Measurements from ENCODE around the gene FAM240A.

The FAM240A gene

DNA sequence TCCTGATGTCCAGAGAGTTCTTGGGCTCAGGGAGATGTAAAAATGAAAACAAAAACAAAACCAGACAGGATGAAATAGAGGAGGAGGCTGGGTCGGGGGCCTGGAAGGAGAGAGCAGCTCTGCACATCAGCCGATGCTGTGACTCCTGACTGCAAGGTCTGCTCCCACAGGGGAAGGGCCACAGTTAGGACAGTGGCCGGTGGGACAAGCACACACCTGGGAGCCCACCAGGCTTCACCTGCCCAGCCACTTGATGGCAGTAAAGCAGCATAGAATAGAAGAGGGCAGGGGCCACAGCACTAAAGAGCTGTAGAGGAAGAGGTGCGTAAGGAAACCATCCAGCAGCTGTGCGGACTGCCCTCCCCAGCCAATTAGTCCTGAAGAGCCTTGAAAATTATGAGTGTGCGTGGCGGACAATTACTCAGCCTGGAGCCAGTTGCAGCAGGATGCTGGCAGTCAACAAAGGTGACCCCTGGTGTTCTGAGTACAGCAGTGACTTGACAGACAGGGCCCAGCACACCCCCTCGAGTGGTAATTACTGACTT is 51.3 kb downstream of the FAM240A start:
- ATAC-seq: no peak
- TF ChIP-seq TOX (CRISPR knock-in tag; IDR thresholded peaks at IDR 0.05; ENCODE audit: borderline replicate concordance): no peak
- no peak for TF ChIP-seq ZFP30 (CRISPR knock-in tag; IDR thresholded peaks at IDR 0.05)
- TF ChIP-seq, protein P1, sequence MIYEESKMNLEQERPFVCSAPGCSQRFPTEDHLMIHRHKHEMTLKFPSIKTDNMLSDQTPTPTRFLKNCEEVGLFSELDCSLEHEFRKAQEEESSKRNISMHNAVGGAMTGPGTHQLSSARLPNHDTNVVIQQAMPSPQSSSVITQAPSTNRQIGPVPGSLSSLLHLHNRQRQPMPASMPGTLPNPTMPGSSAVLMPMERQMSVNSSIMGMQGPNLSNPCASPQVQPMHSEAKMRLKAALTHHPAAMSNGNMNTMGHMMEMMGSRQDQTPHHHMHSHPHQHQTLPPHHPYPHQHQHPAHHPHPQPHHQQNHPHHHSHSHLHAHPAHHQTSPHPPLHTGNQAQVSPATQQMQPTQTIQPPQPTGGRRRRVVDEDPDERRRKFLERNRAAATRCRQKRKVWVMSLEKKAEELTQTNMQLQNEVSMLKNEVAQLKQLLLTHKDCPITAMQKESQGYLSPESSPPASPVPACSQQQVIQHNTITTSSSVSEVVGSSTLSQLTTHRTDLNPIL (CRISPR knock-in tag; IDR thresholded peaks at IDR 0.05; ENCODE audit: low read depth): no peak
- TF ChIP-seq, protein P2, sequence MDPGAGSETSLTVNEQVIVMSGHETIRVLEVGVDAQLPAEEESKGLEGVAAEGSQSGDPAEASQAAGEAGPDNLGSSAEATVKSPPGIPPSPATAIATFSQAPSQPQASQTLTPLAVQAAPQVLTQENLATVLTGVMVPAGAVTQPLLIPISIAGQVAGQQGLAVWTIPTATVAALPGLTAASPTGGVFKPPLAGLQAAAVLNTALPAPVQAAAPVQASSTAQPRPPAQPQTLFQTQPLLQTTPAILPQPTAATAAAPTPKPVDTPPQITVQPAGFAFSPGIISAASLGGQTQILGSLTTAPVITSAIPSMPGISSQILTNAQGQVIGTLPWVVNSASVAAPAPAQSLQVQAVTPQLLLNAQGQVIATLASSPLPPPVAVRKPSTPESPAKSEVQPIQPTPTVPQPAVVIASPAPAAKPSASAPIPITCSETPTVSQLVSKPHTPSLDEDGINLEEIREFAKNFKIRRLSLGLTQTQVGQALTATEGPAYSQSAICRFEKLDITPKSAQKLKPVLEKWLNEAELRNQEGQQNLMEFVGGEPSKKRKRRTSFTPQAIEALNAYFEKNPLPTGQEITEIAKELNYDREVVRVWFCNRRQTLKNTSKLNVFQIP (CRISPR knock-in tag; IDR thresholded peaks at IDR 0.05; ENCODE audit: borderline replicate concordance, low read depth): no peak
- no peak for TF ChIP-seq PPARA (CRISPR knock-in tag; IDR thresholded peaks at IDR 0.05; ENCODE audit: borderline replicate concordance)
- no peak for TF ChIP-seq ZNF70 (CRISPR knock-in tag; IDR thresholded peaks at IDR 0.05)
- TF ChIP-seq ARNTL (CRISPR knock-in tag; IDR thresholded peaks at IDR 0.05; ENCODE audit: borderline replicate concordance, low read depth): no peak
- TF ChIP-seq RARB (CRISPR knock-in tag; IDR thresholded peaks at IDR 0.05): no peak
- TF ChIP-seq ZFP3 (CRISPR knock-in tag; IDR thresholded peaks at IDR 0.05): no peak
- TF ChIP-seq, protein P3, sequence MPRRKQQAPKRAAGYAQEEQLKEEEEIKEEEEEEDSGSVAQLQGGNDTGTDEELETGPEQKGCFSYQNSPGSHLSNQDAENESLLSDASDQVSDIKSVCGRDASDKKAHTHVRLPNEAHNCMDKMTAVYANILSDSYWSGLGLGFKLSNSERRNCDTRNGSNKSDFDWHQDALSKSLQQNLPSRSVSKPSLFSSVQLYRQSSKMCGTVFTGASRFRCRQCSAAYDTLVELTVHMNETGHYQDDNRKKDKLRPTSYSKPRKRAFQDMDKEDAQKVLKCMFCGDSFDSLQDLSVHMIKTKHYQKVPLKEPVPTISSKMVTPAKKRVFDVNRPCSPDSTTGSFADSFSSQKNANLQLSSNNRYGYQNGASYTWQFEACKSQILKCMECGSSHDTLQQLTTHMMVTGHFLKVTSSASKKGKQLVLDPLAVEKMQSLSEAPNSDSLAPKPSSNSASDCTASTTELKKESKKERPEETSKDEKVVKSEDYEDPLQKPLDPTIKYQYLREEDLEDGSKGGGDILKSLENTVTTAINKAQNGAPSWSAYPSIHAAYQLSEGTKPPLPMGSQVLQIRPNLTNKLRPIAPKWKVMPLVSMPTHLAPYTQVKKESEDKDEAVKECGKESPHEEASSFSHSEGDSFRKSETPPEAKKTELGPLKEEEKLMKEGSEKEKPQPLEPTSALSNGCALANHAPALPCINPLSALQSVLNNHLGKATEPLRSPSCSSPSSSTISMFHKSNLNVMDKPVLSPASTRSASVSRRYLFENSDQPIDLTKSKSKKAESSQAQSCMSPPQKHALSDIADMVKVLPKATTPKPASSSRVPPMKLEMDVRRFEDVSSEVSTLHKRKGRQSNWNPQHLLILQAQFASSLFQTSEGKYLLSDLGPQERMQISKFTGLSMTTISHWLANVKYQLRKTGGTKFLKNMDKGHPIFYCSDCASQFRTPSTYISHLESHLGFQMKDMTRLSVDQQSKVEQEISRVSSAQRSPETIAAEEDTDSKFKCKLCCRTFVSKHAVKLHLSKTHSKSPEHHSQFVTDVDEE (CRISPR knock-in tag; IDR thresholded peaks at IDR 0.05): no peak
- no peak for TF ChIP-seq TCF4 (CRISPR knock-in tag; IDR thresholded peaks at IDR 0.05; ENCODE audit: borderline replicate concordance)
- TF ChIP-seq CSDC2 (CRISPR knock-in tag; IDR thresholded peaks at IDR 0.05): no peak
- TF ChIP-seq ZNF8 (CRISPR knock-in tag; IDR thresholded peaks at IDR 0.05): no peak
- TF ChIP-seq ESRRG (CRISPR knock-in tag; IDR thresholded peaks at IDR 0.05): no peak
- TF ChIP-seq, protein P4, sequence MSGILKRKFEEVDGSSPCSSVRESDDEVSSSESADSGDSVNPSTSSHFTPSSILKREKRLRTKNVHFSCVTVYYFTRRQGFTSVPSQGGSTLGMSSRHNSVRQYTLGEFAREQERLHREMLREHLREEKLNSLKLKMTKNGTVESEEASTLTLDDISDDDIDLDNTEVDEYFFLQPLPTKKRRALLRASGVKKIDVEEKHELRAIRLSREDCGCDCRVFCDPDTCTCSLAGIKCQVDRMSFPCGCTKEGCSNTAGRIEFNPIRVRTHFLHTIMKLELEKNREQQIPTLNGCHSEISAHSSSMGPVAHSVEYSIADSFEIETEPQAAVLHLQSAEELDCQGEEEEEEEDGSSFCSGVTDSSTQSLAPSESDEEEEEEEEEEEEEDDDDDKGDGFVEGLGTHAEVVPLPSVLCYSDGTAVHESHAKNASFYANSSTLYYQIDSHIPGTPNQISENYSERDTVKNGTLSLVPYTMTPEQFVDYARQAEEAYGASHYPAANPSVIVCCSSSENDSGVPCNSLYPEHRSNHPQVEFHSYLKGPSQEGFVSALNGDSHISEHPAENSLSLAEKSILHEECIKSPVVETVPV (CRISPR knock-in tag; IDR thresholded peaks at IDR 0.05): no peak
- TF ChIP-seq GLIS3 (CRISPR knock-in tag; IDR thresholded peaks at IDR 0.05): no peak
- TF ChIP-seq ZNF565 (CRISPR knock-in tag; conservative IDR thresholded peaks at IDR 0.05; ENCODE audit: low read depth): no peak
- TF ChIP-seq BACH2 (CRISPR knock-in tag; IDR thresholded peaks at IDR 0.05; ENCODE audit: borderline replicate concordance): no peak
- TF ChIP-seq ISL1 (CRISPR knock-in tag; IDR thresholded peaks at IDR 0.05): no peak
- TF ChIP-seq SNAI2 (CRISPR knock-in tag; IDR thresholded peaks at IDR 0.05): no peak

DNA sequence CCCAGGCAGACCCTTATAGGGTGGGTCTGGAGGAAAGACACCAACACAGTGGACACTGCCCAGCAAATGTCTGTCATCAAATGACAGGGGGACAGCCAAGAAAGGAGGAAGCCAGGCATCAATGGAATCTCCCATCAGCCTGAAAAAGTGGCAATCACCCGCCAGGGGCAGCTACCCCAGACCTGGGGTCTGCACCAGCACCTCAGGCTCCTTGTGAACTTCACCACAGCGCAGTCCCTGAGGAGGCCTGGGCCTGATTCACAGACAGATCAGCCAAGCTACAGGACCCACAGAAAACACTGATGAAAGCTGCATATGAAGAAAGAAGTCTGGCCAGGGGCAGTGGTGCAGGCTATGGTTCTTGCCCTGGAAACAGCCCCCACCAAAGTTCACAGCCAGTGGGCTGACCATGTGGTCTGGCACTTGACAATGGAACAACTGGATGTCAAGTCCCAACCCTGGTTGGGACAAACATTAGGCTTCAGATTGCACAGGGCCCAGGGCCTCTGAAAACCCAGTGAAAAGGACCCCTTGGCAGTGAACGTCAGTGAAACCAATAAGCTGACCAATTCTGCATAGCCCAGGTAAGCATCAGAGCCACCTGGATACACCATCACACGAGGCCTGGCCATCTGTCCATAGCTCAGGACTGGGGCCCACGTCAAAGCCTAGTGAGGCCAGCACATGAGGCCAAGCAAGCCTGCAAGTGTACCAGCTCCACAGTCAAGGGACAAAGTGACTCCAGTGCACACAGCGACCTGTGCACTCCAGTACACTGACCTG is 52.1 kb downstream of the FAM240A start:
- no peak for ATAC-seq
- no peak for TF ChIP-seq SNAI2 (CRISPR knock-in tag; IDR thresholded peaks at IDR 0.05)
- no peak for TF ChIP-seq BACH2 (CRISPR knock-in tag; IDR thresholded peaks at IDR 0.05; ENCODE audit: borderline replicate concordance)
- TF ChIP-seq ESRRG (CRISPR knock-in tag; IDR thresholded peaks at IDR 0.05): no peak
- TF ChIP-seq, protein P5, sequence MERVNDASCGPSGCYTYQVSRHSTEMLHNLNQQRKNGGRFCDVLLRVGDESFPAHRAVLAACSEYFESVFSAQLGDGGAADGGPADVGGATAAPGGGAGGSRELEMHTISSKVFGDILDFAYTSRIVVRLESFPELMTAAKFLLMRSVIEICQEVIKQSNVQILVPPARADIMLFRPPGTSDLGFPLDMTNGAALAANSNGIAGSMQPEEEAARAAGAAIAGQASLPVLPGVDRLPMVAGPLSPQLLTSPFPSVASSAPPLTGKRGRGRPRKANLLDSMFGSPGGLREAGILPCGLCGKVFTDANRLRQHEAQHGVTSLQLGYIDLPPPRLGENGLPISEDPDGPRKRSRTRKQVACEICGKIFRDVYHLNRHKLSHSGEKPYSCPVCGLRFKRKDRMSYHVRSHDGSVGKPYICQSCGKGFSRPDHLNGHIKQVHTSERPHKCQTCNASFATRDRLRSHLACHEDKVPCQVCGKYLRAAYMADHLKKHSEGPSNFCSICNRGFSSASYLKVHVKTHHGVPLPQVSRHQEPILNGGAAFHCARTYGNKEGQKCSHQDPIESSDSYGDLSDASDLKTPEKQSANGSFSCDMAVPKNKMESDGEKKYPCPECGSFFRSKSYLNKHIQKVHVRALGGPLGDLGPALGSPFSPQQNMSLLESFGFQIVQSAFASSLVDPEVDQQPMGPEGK (CRISPR knock-in tag; IDR thresholded peaks at IDR 0.05; ENCODE audit: borderline replicate concordance): no peak
- TF ChIP-seq ARNTL (CRISPR knock-in tag; IDR thresholded peaks at IDR 0.05; ENCODE audit: borderline replicate concordance, low read depth): no peak
- no peak for TF ChIP-seq ZNF565 (CRISPR knock-in tag; conservative IDR thresholded peaks at IDR 0.05; ENCODE audit: low read depth)
- no peak for TF ChIP-seq ZFP30 (CRISPR knock-in tag; IDR thresholded peaks at IDR 0.05)
- TF ChIP-seq RARB (CRISPR knock-in tag; IDR thresholded peaks at IDR 0.05): no peak
- TF ChIP-seq, protein P3 (CRISPR knock-in tag; IDR thresholded peaks at IDR 0.05): no peak
- TF ChIP-seq ISL1 (CRISPR knock-in tag; IDR thresholded peaks at IDR 0.05): no peak
- TF ChIP-seq GLIS3 (CRISPR knock-in tag; IDR thresholded peaks at IDR 0.05): no peak
- TF ChIP-seq, protein P1 (CRISPR knock-in tag; IDR thresholded peaks at IDR 0.05; ENCODE audit: low read depth): no peak
- no peak for TF ChIP-seq ZC3H10 (CRISPR knock-in tag; IDR thresholded peaks at IDR 0.05)
- TF ChIP-seq ZNF70 (CRISPR knock-in tag; IDR thresholded peaks at IDR 0.05): no peak
- TF ChIP-seq, protein P4 (CRISPR knock-in tag; IDR thresholded peaks at IDR 0.05): no peak
- TF ChIP-seq ZNF8 (CRISPR knock-in tag; IDR thresholded peaks at IDR 0.05): no peak
